A549 (cell line): ENCODE data around the gene TIMM10. TPM values are rescaled to one million over a fixed set of nuclear protein-coding genes. Genes with fewer than 3 reads are reported as not detected.

Source experiments
- ATAC-seq, 2 experiments: fragments of 200-7000 bp in 1 of 2; fragments of >200 bp in 1 of 2; cut with Nextera tagmentation in 1 of 2; cut with Tn5 transposase in 1 of 2; 3 replicates each; pipeline versions ENCODE4 v1.8.0 to v1.9.1; 2018 to 2020; ENCODE audit warnings: mild to moderate bottlenecking in 1 of 2, moderate library complexity in 1 of 2
- CTCF ChIA-PET: fragments of 300-600 bp; sonication (Branson Sonifier 250); formaldehyde crosslinking; extraction: SDS; loops from one replicate; lab custom pipeline; 2021; ENCODE audit warnings: antibody characterized with exemption, inconsistent platforms; lab: Yijun Ruan, JAX
- POLR2A ChIA-PET: fragments of 350-600 bp; formaldehyde crosslinking; extraction: SDS; loops from one replicate; lab custom pipeline; 2021; ENCODE audit warnings: antibody characterized with exemption, inconsistent platforms; lab: Yijun Ruan, JAX
- DNase-seq, 2 experiments: peaks; one replicate each; pipeline versions ENCODE4 v3.0.0 to v3.0.0-alpha.2; 2011 to 2016; ENCODE audit warnings: low read depth in 1 of 2, low spot score in 1 of 2
- FAIRE-seq: peaks from 2 replicates; lab custom pipeline; 2011; peaks lifted over from hg19 to GRCh38; lab: Jason Lieb, UNC
- H3K27ac ChIP-seq, 2 experiments: fragments of >200 bp; sonication (Bioruptor Twin); formaldehyde crosslinking; 3 replicates each; pipeline ENCODE4 v1.5.1; 2016 to 2017
- H3K4me1 ChIP-seq: fragments of >200 bp; sonication (Bioruptor Twin); formaldehyde crosslinking; 3 replicates; pipeline ENCODE4 v1.6.1; 2016
- H3K4me2 ChIP-seq: fragments of >200 bp; sonication (Bioruptor Twin); formaldehyde crosslinking; 3 replicates; pipeline ENCODE4 v1.6.1; 2016
- H3K4me3 ChIP-seq: fragments of >200 bp; sonication (Bioruptor Twin); formaldehyde crosslinking; 3 replicates; pipeline ENCODE4 v1.5.1; 2016
- H3K9me3 ChIP-seq: fragments of >200 bp; sonication (Bioruptor Twin); formaldehyde crosslinking; 3 replicates; pipeline ENCODE4 v1.6.1; 2016
- ATOH8 ChIP-seq: fragments of 250-450 bp; sonication (Bioruptor Pico); IDR thresholded peaks from 2 replicates; pipeline ENCODE4 v1.5.0; 2020; ENCODE audit warnings: low read depth, mild to moderate bottlenecking, moderate library complexity
- CBX8 ChIP-seq: fragments of 200-600 bp; sonication (generic); IDR thresholded peaks from 2 replicates; pipeline ENCODE4 v1.6.1; 2016
- CHD2 ChIP-seq: fragments of 150-350 bp; IDR thresholded peaks from 2 replicates; pipeline ENCODE4 v1.6.1; 2014; ENCODE audit warnings: low read length; ENCODE audit not compliant: partially characterized antibody
- CHD4 ChIP-seq: fragments of 200-600 bp; sonication (generic); IDR thresholded peaks from 2 replicates; pipeline ENCODE4 v1.6.1; 2016; ENCODE audit warnings: antibody characterized with exemption, mild to moderate bottlenecking, borderline replicate concordance
- CTCF ChIP-seq: fragments of >200 bp; sonication (Bioruptor Twin); formaldehyde crosslinking; IDR thresholded peaks from 3 replicates; pipeline ENCODE4 v1.5.1; 2016
- E2F6 ChIP-seq: IDR thresholded peaks from 2 replicates; pipeline ENCODE4 v1.6.1; 2012; ENCODE audit warnings: low read depth, borderline replicate concordance
- EHF ChIP-seq: fragments of 250-450 bp; sonication (Bioruptor Pico); IDR thresholded peaks from 2 replicates; pipeline ENCODE4 v1.5.0; 2020; ENCODE audit warnings: mild to moderate bottlenecking
- EHMT2 ChIP-seq: fragments of 200-600 bp; sonication (generic); IDR thresholded peaks from 2 replicates; pipeline ENCODE4 v1.6.1; 2016; ENCODE audit warnings: antibody characterized with exemption, low read depth, mild to moderate bottlenecking, moderate library complexity
- FOSL2 ChIP-seq, 2 experiments: fragments of 450-650 bp in 1 of 2; fragments of >200 bp in 1 of 2; sonication (Bioruptor Twin) in 1 of 2; formaldehyde crosslinking; IDR thresholded peaks; 2 replicates each; pipeline versions ENCODE4 v1.5.0 to v1.6.1; 2016 to 2020; ENCODE audit warnings: mild to moderate bottlenecking in 1 of 2, moderate library complexity in 1 of 2
- HOXB5 ChIP-seq: fragments of 250-450 bp; sonication (Bioruptor Pico); IDR thresholded peaks from 2 replicates; pipeline ENCODE4 v1.5.0; 2020; ENCODE audit warnings: mild to moderate bottlenecking, moderate library complexity
- JUN ChIP-seq, 2 experiments: fragments of >200 bp; sonication (Bioruptor Twin); formaldehyde crosslinking; IDR thresholded peaks; 2 replicates in 1 of 2; 3 replicates in 1 of 2; pipeline ENCODE4 v1.6.1; 2016 to 2017
- JUNB ChIP-seq: fragments of >200 bp; sonication (Bioruptor Twin); formaldehyde crosslinking; IDR thresholded peaks from 2 replicates; pipeline ENCODE4 v1.6.1; 2016
- KDM5A ChIP-seq: fragments of 200-600 bp; sonication (generic); IDR thresholded peaks from 2 replicates; pipeline ENCODE4 v1.6.1; 2016; ENCODE audit warnings: antibody characterized with exemption, mild to moderate bottlenecking
- MAZ ChIP-seq: fragments of 150-350 bp; IDR thresholded peaks from 2 replicates; pipeline ENCODE4 v1.6.1; 2014; ENCODE audit warnings: antibody characterized with exemption, low read depth, low read length, borderline replicate concordance
- PBX3 ChIP-seq: IDR thresholded peaks from 2 replicates; pipeline ENCODE4 v1.6.1; 2012
- PHF8 ChIP-seq: fragments of 200-600 bp; sonication (generic); IDR thresholded peaks from 2 replicates; pipeline ENCODE4 v1.6.1; 2016; ENCODE audit warnings: low read depth, mild to moderate bottlenecking, antibody characterized with exemption, moderate library complexity, borderline replicate concordance
- POLR2AphosphoS2 ChIP-seq: conservative IDR thresholded peaks from 2 replicates; pipeline ENCODE4 v1.6.1; 2012; ENCODE audit warnings: low read length, improper control_type of control experiment, inconsistent platforms
- RCOR1 ChIP-seq: fragments of 150-350 bp; IDR thresholded peaks from 2 replicates; pipeline ENCODE4 v1.6.1; 2014; ENCODE audit warnings: antibody characterized with exemption, low read length, low read depth
- REST ChIP-seq: fragments of 200-600 bp; sonication (generic); IDR thresholded peaks from 2 replicates; pipeline ENCODE4 v1.6.1; 2016; ENCODE audit warnings: antibody characterized with exemption, mild to moderate bottlenecking, moderate library complexity
- RFX5 ChIP-seq: fragments of 450-650 bp; IDR thresholded peaks from 2 replicates; pipeline ENCODE4 v1.7.1; 2014; ENCODE audit warnings: antibody characterized with exemption, mild to moderate bottlenecking, moderate library complexity
- RNF2 ChIP-seq: fragments of 200-600 bp; sonication (generic); IDR thresholded peaks from 2 replicates; pipeline ENCODE4 v1.6.1; 2016; ENCODE audit warnings: low read depth, mild to moderate bottlenecking, antibody characterized with exemption, moderate library complexity, borderline replicate concordance
- SREBF2 ChIP-seq: fragments of 450-650 bp; IDR thresholded peaks from 2 replicates; pipeline ENCODE4 v1.6.1; 2014; ENCODE audit warnings: mild to moderate bottlenecking, moderate library complexity
- USF2 ChIP-seq: fragments of 450-650 bp; IDR thresholded peaks from 2 replicates; pipeline ENCODE4 v1.6.1; 2014; ENCODE audit warnings: antibody characterized with exemption
- ZNF302 ChIP-seq: fragments of 250-450 bp; sonication (Bioruptor Pico); IDR thresholded peaks from 2 replicates; pipeline ENCODE4 v1.9.0; 2021; ENCODE audit warnings: inconsistent platforms, mild to moderate bottlenecking, moderate library complexity
- ZSCAN20 ChIP-seq: fragments of 250-450 bp; sonication (Bioruptor Pico); IDR thresholded peaks from 2 replicates; pipeline ENCODE4 v1.8.0; 2022; ENCODE audit warnings: mild to moderate bottlenecking, moderate library complexity
- WGBS: methylation state at CpG from one replicate; pipeline ENCODE4 v1.1.6; 2017; ENCODE audit errors: missing lambda C conversion rate; 5-methylcytosine and 5-hydroxymethylcytosine counted together
- polyA plus RNA-seq, 4 experiments: library from polyadenylated mRNA; depleted of rRNA in 3 of 4; stranded (reverse); fragments of >200 nt; fragmentation: RNase III in 1 of 4; extraction: RNeasy Plus Mini Kit Qiagen cat#74134 plus additional on column Dnase treatment in 1 of 4; gene quantifications; 2 replicates in 3 of 4; 3 replicates in 1 of 4; pipeline ENCODE4 v1.2.3, GENCODE V29; 2011 to 2017

The TIMM10 gene
- polyA plus RNA-seq, 2 of the 4 experiments (the other 2 are of a cell fraction): 179 to 248 TPM

- ATAC-seq: no peak
Measured at GRCh38 chr11:57502376-57502775, 28.2 kb downstream of the TIMM10 start.

GRCh38 chr11:57501953-57502352 is 28.6 kb downstream of the TIMM10 start:
- ChIA-PET POLR2A (no interaction called here), CTCF (interaction anchor here (1.1 to 22.5 kb wide), 8 partner anchors 8 to 150 kb away, joined by 3 to 299 read pairs (median 6); partner anchors contain the start of genes SLC43A1 and TIMM10)
- no peak for ATAC-seq
- no peak overlapping the region for H3K27ac ChIP-seq
- FAIRE-seq: no peak
- no peak overlapping the region for H3K4me3 ChIP-seq
- 65% methylated on average over 4 of the region's 4 CpGs for WGBS
- H3K4me2 ChIP-seq: no peak overlapping the region
- TF ChIP-seq PBX3 (no peak), CHD2 (no peak), JUN (IDR thresholded peaks at IDR 0.05) (no peak), JUNB (no peak), RCOR1 (no peak), KDM5A (no peak), MAZ (no peak), CTCF (no peak), CHD4 (no peak), SREBF2 (no peak), CBX8 (no peak), ATOH8 (no peak), USF2 (no peak), HOXB5 (no peak), EHMT2 (no peak), RNF2 (no peak), E2F6 (no peak), FOSL2 (IDR thresholded peaks at IDR 0.05) (no peak), FOSL2 (CRISPR knock-in tag; IDR thresholded peaks at IDR 0.05) (no peak), REST (no peak), ZSCAN20 (CRISPR knock-in tag) (no peak)
- no peaks in the 10 kb centered on the region for H3K9me3 ChIP-seq
- peaks cover 11% of the 10 kb centered on the region; the same call in 2 of the 3 replicates for H3K4me1 ChIP-seq
- no peak for DNase-seq

More at GRCh38 chr11:57502376-57502775, 28.2 kb downstream of the TIMM10 start:
- no peak overlapping the region for H3K4me2 ChIP-seq
- H3K9me3 ChIP-seq: no peaks in the 10 kb centered on the region
- H3K4me3 ChIP-seq: no peak overlapping the region
- TF ChIP-seq MAZ: no peak
- TF ChIP-seq ZNF302 (CRISPR knock-in tag): no peak
- no peak for TF ChIP-seq CBX8
- TF ChIP-seq RNF2: no peak
- no peak for TF ChIP-seq CHD4
- no peak for TF ChIP-seq PHF8
- TF ChIP-seq RFX5: no peak
- no peak for TF ChIP-seq POLR2AphosphoS2
- no peak for TF ChIP-seq EHF
- peaks cover 11% of the 10 kb centered on the region; the same call in 2 of the 3 replicates for H3K4me1 ChIP-seq
- no peak overlapping the region for H3K27ac ChIP-seq
- ChIA-PET CTCF (interaction anchor here (1.1 to 22.5 kb wide), 9 partner anchors 9 to 142 kb away, joined by 3 to 299 read pairs (median 4); partner anchors contain the start of genes SLC43A1 and TIMM10), POLR2A (no interaction called here)
- FAIRE-seq: no peak
- no peak for DNase-seq
- 81% methylated on average over 3 of the region's 3 CpGs for WGBS
